GM12801 (cell line): ENCODE data around the gene CD33.

Source experiments
- CTCF ChIP-seq: IDR thresholded peaks from one replicate; pipeline ENCODE4 v1.5.1; 2011; ENCODE audit warnings: control low read depth; ENCODE audit not compliant: insufficient read length; ENCODE audit errors: extremely low read depth

CD33 gene

GRCh38 chr19:51196181-51196580 is 28.7 kb upstream of the CD33 start:
- TF ChIP-seq CTCF = no peak

GRCh38 chr19:51198641-51199040 is 26.2 kb upstream of the CD33 start:
- no peak for TF ChIP-seq CTCF

GRCh38 chr19:51200071-51200666 is 24.7 kb upstream of the CD33 start:
- no peak for TF ChIP-seq CTCF

- TF ChIP-seq CTCF = no peak
Measured at GRCh38 chr19:51201712-51202111, 23.2 kb upstream of the CD33 start.

- TF ChIP-seq CTCF = no peak
Measured at GRCh38 chr19:51203916-51204315, 21.0 kb upstream of the CD33 start.

GRCh38 chr19:51204321-51204720 is 20.6 kb upstream of the CD33 start:
- no peak for TF ChIP-seq CTCF

- TF ChIP-seq CTCF = no peak
Measured at GRCh38 chr19:51207747-51208146, 17.1 kb upstream of the CD33 start.

- no peak for TF ChIP-seq CTCF
Measured at GRCh38 chr19:51210191-51210784, 14.6 kb upstream of the CD33 start.
